IMR-90 (cell line): ENCODE data around the gene SVEP1. TPM values are rescaled to one million over a fixed set of nuclear protein-coding genes. Genes with fewer than 3 reads are reported as not detected.

Source experiments
- ATAC-seq: fragments of 200-7000 bp; cut with Tn5 transposase; 2 replicates; pipeline ENCODE4 v1.9.1; 2020; ENCODE audit warnings: low read depth, mild to moderate bottlenecking, moderate library complexity
- BruUV-seq: library from RNA; stranded (reverse); fragments of 400-500 nt; replicated peaks from 2 replicates; lab custom pipeline; 2021; lab: Mats Ljungman, UMichigan
- CTCF ChIA-PET: fragments of 300-600 bp; formaldehyde crosslinking; extraction: SDS; loops from one replicate; lab custom pipeline; 2021; ENCODE audit warnings: antibody characterized with exemption; lab: Yijun Ruan, JAX
- POLR2A ChIA-PET: fragments of 300-600 bp; sonication (Branson Sonifier 250); formaldehyde crosslinking; loops from one replicate; lab custom pipeline; 2022; ENCODE audit warnings: antibody characterized with exemption; ENCODE audit not compliant: unreplicated experiment; lab: Charles Lee
- DNase-seq: peaks from one replicate; pipeline ENCODE4 v3.0.0; 2013
- H2AFZ ChIP-seq: replicated peaks from 2 replicates; pipeline ENCODE3; 2013; ENCODE audit warnings: low read length, mild to moderate bottlenecking; ENCODE audit not compliant: poor library complexity
- H2AK5ac ChIP-seq: 2 replicates; pipeline ENCODE4 v1.6.1; 2013; ENCODE audit warnings: low read depth, low read length, inconsistent platforms
- H2AK9ac ChIP-seq: replicated peaks from 2 replicates; pipeline ENCODE3; 2013; ENCODE audit warnings: mild to moderate bottlenecking, low read depth, low read length, moderate library complexity; ENCODE audit not compliant: poor library complexity
- H2BK120ac ChIP-seq: 2 replicates; pipeline ENCODE4 v1.6.1; 2013; ENCODE audit warnings: low read depth, low read length, inconsistent platforms
- H2BK15ac ChIP-seq: 3 replicates; pipeline ENCODE4 v1.6.1; 2013; ENCODE audit warnings: low read depth, low read length, inconsistent platforms
- H2BK20ac ChIP-seq: 2 replicates; pipeline ENCODE4 v1.6.1; 2013; ENCODE audit warnings: low read depth, mild to moderate bottlenecking, inconsistent platforms, low read length, moderate library complexity
- H2BK5ac ChIP-seq: 2 replicates; pipeline ENCODE4 v1.6.1; 2013; ENCODE audit warnings: mild to moderate bottlenecking, low read depth, low read length, inconsistent platforms; ENCODE audit not compliant: poor library complexity, severe bottlenecking
- H3K14ac ChIP-seq: replicated peaks from 2 replicates; pipeline ENCODE4 v1.6.1; 2013; ENCODE audit warnings: low read depth, low read length, inconsistent platforms
- H3K18ac ChIP-seq: 2 replicates; pipeline ENCODE4 v1.6.1; 2013; ENCODE audit warnings: low read depth, low read length, control low read depth
- H3K23ac ChIP-seq: 2 replicates; pipeline ENCODE4 v1.6.1; 2013; ENCODE audit warnings: low read depth, low read length, inconsistent platforms
- H3K27ac ChIP-seq: 2 replicates; pipeline ENCODE4 v1.5.1; 2013; ENCODE audit warnings: mild to moderate bottlenecking, control low read depth, low read length; ENCODE audit not compliant: insufficient read depth
- H3K27me3 ChIP-seq: 2 replicates; pipeline ENCODE4 v1.6.1; 2013; ENCODE audit warnings: low read length; ENCODE audit not compliant: control insufficient read depth, insufficient read depth
- H3K36me3 ChIP-seq: 2 replicates; pipeline ENCODE4 v1.6.1; 2013; ENCODE audit warnings: low read length, mixed read lengths; ENCODE audit not compliant: control insufficient read depth, insufficient read depth
- H3K4ac ChIP-seq: 2 replicates; pipeline ENCODE4 v1.6.1; 2013; ENCODE audit warnings: low read depth, low read length, inconsistent platforms
- H3K4me1 ChIP-seq: 2 replicates; pipeline ENCODE4 v1.6.1; 2013; ENCODE audit warnings: low read length, mixed read lengths; ENCODE audit not compliant: control insufficient read depth, insufficient read depth
- H3K4me2 ChIP-seq: 2 replicates; pipeline ENCODE4 v1.6.1; 2013; ENCODE audit warnings: low read depth, mild to moderate bottlenecking, control low read depth, low read length, moderate library complexity
- H3K4me3 ChIP-seq: 2 replicates; pipeline ENCODE4 v1.5.1; 2013; ENCODE audit warnings: low read depth, mild to moderate bottlenecking, control low read depth, low read length, moderate library complexity; ENCODE audit not compliant: insufficient read depth
- H3K56ac ChIP-seq: 2 replicates; pipeline ENCODE4 v1.6.1; 2013; ENCODE audit warnings: low read length, inconsistent platforms; ENCODE audit not compliant: insufficient read depth; ENCODE audit errors: extremely low read depth
- H3K79me1 ChIP-seq, 2 experiments: 2 replicates each; pipeline ENCODE4 v1.6.1; 2013; ENCODE audit warnings: low read length in 2 of 2, inconsistent platforms in 1 of 2, low read depth in 1 of 2
- H3K9ac ChIP-seq: 2 replicates; pipeline ENCODE4 v1.6.1; 2013; ENCODE audit warnings: low read depth, low read length, control low read depth
- H3K9me1 ChIP-seq: 2 replicates; pipeline ENCODE4 v1.6.1; 2013; ENCODE audit warnings: low read length, inconsistent platforms; ENCODE audit not compliant: insufficient read depth
- H3K9me3 ChIP-seq: 2 replicates; pipeline ENCODE4 v1.6.1; 2013; ENCODE audit warnings: low read length; ENCODE audit not compliant: control insufficient read depth, insufficient read depth
- H4K20me1 ChIP-seq: 2 replicates; pipeline ENCODE4 v1.6.1; 2013; ENCODE audit warnings: low read length, inconsistent platforms; ENCODE audit not compliant: insufficient read depth
- H4K5ac ChIP-seq: 2 replicates; pipeline ENCODE4 v1.6.1; 2013; ENCODE audit warnings: mild to moderate bottlenecking, low read depth, low read length, control low read depth
- H4K8ac ChIP-seq, 2 experiments: 2 replicates each; pipeline ENCODE4 v1.6.1; 2013; ENCODE audit warnings: low read depth in 2 of 2, low read length in 2 of 2, control low read depth in 1 of 2, inconsistent platforms in 1 of 2
- H4K91ac ChIP-seq: 2 replicates; pipeline ENCODE4 v1.6.1; 2013; ENCODE audit warnings: low read depth, low read length, inconsistent platforms; ENCODE audit not compliant: insufficient read depth
- BHLHE40 ChIP-seq: fragments of 150-350 bp; IDR thresholded peaks from 2 replicates; pipeline ENCODE4 v1.6.1; 2016; ENCODE audit warnings: mild to moderate bottlenecking, low read depth, low read length
- CEBPB ChIP-seq: IDR thresholded peaks from 2 replicates; pipeline ENCODE4 v1.6.1; 2012; ENCODE audit warnings: low read depth, low read length, improper control_type of control experiment
- FOS ChIP-seq: fragments of 150-350 bp; IDR thresholded peaks from 2 replicates; pipeline ENCODE4 v1.6.1; 2016; ENCODE audit warnings: low read depth, low read length
- RCOR1 ChIP-seq: IDR thresholded peaks from 2 replicates; pipeline ENCODE4 v1.6.1; 2012; ENCODE audit warnings: mild to moderate bottlenecking, low read length, improper control_type of control experiment; ENCODE audit not compliant: insufficient replicate concordance
- WGBS, 2 experiments: methylation state at CpG; one replicate each; pipeline versions ENCODE4 v1.1.5 to v1.1.7; 2013; ENCODE audit warnings: missing lambda C conversion rate in 2 of 2; ENCODE audit not compliant: insufficient read length in 1 of 2; ENCODE audit errors: extremely low coverage in 2 of 2; 5-methylcytosine and 5-hydroxymethylcytosine counted together
- dilution Hi-C: fragments of 300-500 bp; cut with HindIII; formaldehyde crosslinking; loops from one replicate; pipeline ENCODE4 v1.14.3; 2018; ENCODE audit warnings: low sequenced_read_pairs; ENCODE audit not compliant: unreplicated experiment
- in situ Hi-C: fragments of 300-500 bp; cut with MboI; formaldehyde crosslinking; loops from 3 replicates; pipeline ENCODE4 v1.14.3; 2019; ENCODE audit warnings: low sequenced_read_pairs, inconsistent platforms, mixed read lengths
- intact Hi-C: fragments of 100-400 bp; cut with micrococcal nuclease; formaldehyde crosslinking; loops from 2 replicates; pipeline ENCODE4 v1.10.0; 2022
- polyA plus RNA-seq, 3 experiments: library from polyadenylated mRNA; depleted of rRNA; stranded (reverse); fragments of >200 nt; gene quantifications; 2 replicates each; pipeline ENCODE4 v1.2.3, GENCODE V29; 2012; ENCODE audit warnings: low replicate concordance in 1 of 3
- total RNA-seq: library from RNA; depleted of rRNA; stranded (reverse); fragments of >200 nt; gene quantifications from 2 replicates; pipeline ENCODE4 v1.2.3, GENCODE V29; 2012

SVEP1 gene
- total and polyA plus RNA-seq, 2 of the 4 experiments (the other 2 are of a cell fraction): 4.8 to 16.7 TPM

DNA sequence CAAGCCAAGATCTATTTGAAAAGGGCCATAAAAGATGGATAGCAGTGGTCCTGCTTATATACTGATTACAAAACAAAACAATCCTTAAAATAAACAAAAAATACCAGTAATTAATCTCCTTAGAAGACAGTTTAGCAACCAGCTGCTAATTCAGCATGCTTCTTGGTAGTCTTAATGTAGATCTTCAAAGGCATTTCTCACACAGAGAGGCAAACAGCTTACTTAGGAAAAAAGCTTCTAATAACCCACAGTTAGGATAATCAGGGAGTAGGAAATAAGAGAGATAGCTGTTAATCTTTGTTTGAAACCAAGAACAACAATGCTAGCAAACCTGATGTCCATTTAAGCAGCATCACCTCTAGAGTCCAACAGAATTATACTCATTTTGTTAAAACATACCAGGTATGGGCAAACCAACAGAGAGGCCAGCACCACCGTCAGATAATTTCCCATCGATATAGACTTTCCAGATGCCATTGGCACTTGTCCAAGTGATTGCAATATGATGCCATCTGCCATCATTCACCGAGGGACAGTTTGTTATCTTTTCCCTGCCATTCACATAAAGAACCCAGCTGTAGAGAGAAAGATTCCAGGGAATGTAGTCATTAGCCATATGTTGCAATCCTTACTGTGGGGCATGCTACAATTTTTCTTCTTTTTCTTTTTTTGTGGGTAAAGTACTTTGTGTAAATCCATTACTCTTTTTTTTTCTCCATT, 136.2 kb downstream of the SVEP1 start:
- no peak overlapping the region for H3K9ac ChIP-seq
- H2AK5ac ChIP-seq: no peak overlapping the region
- H3K4me3 ChIP-seq: no peak overlapping the region
- H4K20me1 ChIP-seq: no peaks in the 10 kb centered on the region
- H4K8ac ChIP-seq: peak overlapping the region; percentile 30 to 70; a peak in 3 of 4 replicates
- no peaks in the 10 kb centered on the region for H3K27me3 ChIP-seq
- no peak overlapping the region for H2AK9ac ChIP-seq
- DNase-seq: peak; percentile 84
- peaks cover 10% of the 10 kb centered on the region for H3K9me3 ChIP-seq
- H3K4ac ChIP-seq: peak overlapping the region; percentile 69; the same call in 1 of the 2 replicates
- peak overlapping the region; percentile 59; the same call in 1 of the 2 replicates for H3K23ac ChIP-seq
- peaks cover 17% of the 10 kb centered on the region for H3K36me3 ChIP-seq
- H2AFZ ChIP-seq: no peak overlapping the region
- H3K27ac ChIP-seq: peak overlapping the region; percentile 57
- CTCF ChIA-PET: no interaction called here
- H2BK120ac ChIP-seq: peak overlapping the region; percentile 75
- TF ChIP-seq CEBPB (peak; percentile 98), FOS (peak; percentile 66), RCOR1 (no peak), BHLHE40 (no peak)
- peak overlapping the region; percentile 64; the same call in 1 of the 2 replicates for H3K4me2 ChIP-seq
- 8% methylated on average over 2 of the region's 3 CpGs; no CpG with 5 or more reads in 1 of the 2 experiments for WGBS, 2 experiments
- peaks cover 16% of the 10 kb centered on the region for H3K4me1 ChIP-seq
- no TSS peak for BruUV-seq
- POLR2A ChIA-PET: interaction anchor here (0.7 kb wide), 1 partner anchor 112 kb away, joined by 3 read pairs; no protein-coding TSS in a partner anchor
- H3K79me1 ChIP-seq: no peaks in the 10 kb centered on the region
- ATAC-seq: peak; percentile 12
- in situ Hi-C loops: no loop called here
- H2BK5ac ChIP-seq: peak overlapping the region; percentile 95
- peak overlapping the region; percentile 14 for H3K14ac ChIP-seq
- dilution Hi-C loops: no loop called here
- H4K5ac ChIP-seq: peak overlapping the region; percentile 84
- H3K9me1 ChIP-seq: peaks cover 13% of the 10 kb centered on the region
- peak overlapping the region; percentile 35; the same call in 1 of the 2 replicates for H4K91ac ChIP-seq
- peak overlapping the region; percentile 72 for H2BK20ac ChIP-seq
- peak overlapping the region; percentile 49; the same call in 1 of the 2 replicates for H3K56ac ChIP-seq
- H2BK15ac ChIP-seq: peak overlapping the region; percentile 67; the same call in 2 of the 3 replicates
- intact Hi-C loops: loop anchor here (5.0 kb wide), 1 partner anchor 186 kb away; the partner anchor contains the start of gene TXN
- H3K18ac ChIP-seq: peak overlapping the region; percentile 93
